Measurements from ENCODE around the gene IVNS1ABP.

- TF ChIP-seq SRF (IDR thresholded peaks at IDR 0.05; ENCODE audit: low read depth) (no peak), EZH2phosphoT487 (IDR thresholded peaks at IDR 0.05; ENCODE audit: borderline replicate concordance) (no peak), CTCF (IDR thresholded peaks at IDR 0.05 in 2 of 3, conservative IDR thresholded peaks at IDR 0.05 in 1 of 3; ENCODE audit: borderline replicate concordance in 1 of 3, insufficient read depth in 1 of 3, low read depth in 2 of 3, low read length in 2 of 3) (no peak), POLR2A (IDR thresholded peaks at IDR 0.05; ENCODE audit: borderline replicate concordance, extremely low read depth, insufficient read depth, insufficient read length) (no peak)
Observed at GRCh38 chr1:185292237-185292636, 24.8 kb downstream of the IVNS1ABP start.

Data from HCT116 (cell line).